Lung (tissue), 12 donors: Measurements from ENCODE around the gene ADPRM. TPM values are rescaled to one million over a fixed set of nuclear protein-coding genes. Genes with fewer than 3 reads are reported as not detected.

Experiments
- ATAC-seq: fragments of 200-7000 bp; cut with Tn5 transposase; one replicate; pipeline ENCODE4 v1.9.1; 2020; ENCODE audit warnings: moderate number of reproducible peaks; ENCODE audit not compliant: insufficient read depth, low FRiP score
- DNase-seq, 3 donors: peaks; one replicate each; pipeline ENCODE4 v3.0.0-alpha.2; 2013 to 2017
- H3K27ac ChIP-seq, 2 donors: one replicate each; pipeline ENCODE4 v1.5.1; 2013; ENCODE audit warnings: mild to moderate bottlenecking in 2 of 2, moderate library complexity in 2 of 2, control low read depth in 1 of 2, inconsistent platforms in 1 of 2, low read depth in 1 of 2, low read length in 1 of 2
- H3K27me3 ChIP-seq, 3 donors: one replicate each; pipeline ENCODE4 v1.5.1; 2013; ENCODE audit warnings: low read length in 2 of 3; ENCODE audit not compliant: control insufficient read depth in 3 of 3, insufficient read depth in 3 of 3
- H3K36me3 ChIP-seq, 4 donors: one replicate each; pipeline ENCODE4 v1.5.1; 2013; ENCODE audit warnings: low read length in 4 of 4, mild to moderate bottlenecking in 1 of 4, moderate library complexity in 1 of 4; ENCODE audit not compliant: control insufficient read depth in 4 of 4, insufficient read depth in 4 of 4
- H3K4me1 ChIP-seq, 5 donors: one replicate each; pipeline ENCODE4 v1.5.1; 2013; ENCODE audit warnings: low read length in 5 of 5, mild to moderate bottlenecking in 2 of 5, moderate library complexity in 1 of 5; ENCODE audit not compliant: control insufficient read depth in 5 of 5, insufficient read depth in 5 of 5
- H3K4me3 ChIP-seq: one replicate; pipeline ENCODE4 v1.5.1; 2013; ENCODE audit warnings: mild to moderate bottlenecking, control low read depth, moderate library complexity
- H3K9ac ChIP-seq, 2 donors: one replicate each; pipeline ENCODE4 v1.5.1; 2013; ENCODE audit warnings: low read length in 2 of 2, control low read depth in 1 of 2; ENCODE audit not compliant: insufficient read depth in 1 of 2
- H3K9me3 ChIP-seq, 4 donors: one replicate each; pipeline ENCODE4 v1.5.1; 2013; ENCODE audit warnings: low read length in 3 of 4, mild to moderate bottlenecking in 1 of 4, moderate library complexity in 1 of 4; ENCODE audit not compliant: control insufficient read depth in 4 of 4, insufficient read depth in 3 of 4
- CTCF ChIP-seq: IDR thresholded peaks from 2 replicates; pipeline ENCODE4 v1.5.1; 2012; ENCODE audit warnings: mild to moderate bottlenecking; ENCODE audit errors: control extremely low read depth, extremely low read depth
- WGBS, 2 donors: extraction: QIAGEN DNeasy Blood & Tissue Kit; methylation state at CpG; one replicate each; pipeline ENCODE4 v1.1.7; 2013; 5-methylcytosine and 5-hydroxymethylcytosine counted together
- polyA plus RNA-seq, 2 donors: library from polyadenylated mRNA; stranded (reverse); fragments of 200-250 nt; gene quantifications; one replicate each; pipeline ENCODE4 v1.2.1, GENCODE V29; 2013
- total RNA-seq, 2 donors: library from RNA; depleted of rRNA in 1 of 2; stranded (reverse); fragments of >200 nt in 1 of 2; gene quantifications; one replicate each; pipeline ENCODE4 v1.2.1, GENCODE V29; 2014 to 2021
- donor health status: control.
- donor health status: control.
- donor health status: Bipolar disorder and iron deficiency.
- donor health status: healthy.
- donor health status: DM: yes; HTN: yes; CAD: no.

Gene ADPRM
- total and polyA plus RNA-seq, 4 donors = 5.0 to 13.9 (median 8.0) TPM

- Histone ChIP-seq H3K4me3 (no peak overlapping the region), H3K27ac (no peak overlapping the region), H3K36me3 (peaks cover 17 to 41% (median 26%) of the 10 kb centered on the region in 4 donors), H3K4me1 (peaks cover 0 to 2% (median 0%) of the 10 kb centered on the region in 5 donors), H3K9ac (no peak overlapping the region), H3K9me3 (no peaks in the 10 kb centered on the region), H3K27me3 (no peaks in the 10 kb centered on the region)
- ATAC-seq (no peak), DNase-seq (no peak)
- no peak for TF ChIP-seq CTCF
- 91 to 92% methylated on average over 5 of the region's 5 CpGs for WGBS, 2 donors
These were observed 8.3 kb downstream of the ADPRM start for GRCh38 chr17:10705727-10706126.

GRCh38 chr17:10713318-10713717, 15.9 kb downstream of the ADPRM start:
- peaks cover 20 to 35% (median 25%) of the 10 kb centered on the region in 4 donors for H3K36me3 ChIP-seq
- ATAC-seq (no peak), DNase-seq (no peak)
- no peak overlapping the region for H3K27ac ChIP-seq
- WGBS, 2 donors = 92% methylated on average over 2 of the region's 2 CpGs
- no peak overlapping the region for H3K9ac ChIP-seq
- H3K4me3 ChIP-seq = no peak overlapping the region
- TF ChIP-seq CTCF = no peak
- H3K27me3 ChIP-seq = no peaks in the 10 kb centered on the region
- no peaks in the 10 kb centered on the region for H3K9me3 ChIP-seq
- peaks cover 0 to 2% (median 0%) of the 10 kb centered on the region in 5 donors for H3K4me1 ChIP-seq

- Histone ChIP-seq H3K27me3 (no peaks in the 10 kb centered on the region), H3K36me3 (peaks cover 10 to 19% (median 14%) of the 10 kb centered on the region in 4 donors), H3K4me3 (no peak overlapping the region), H3K27ac (no peak overlapping the region), H3K9ac (no peak overlapping the region), H3K9me3 (no peaks in the 10 kb centered on the region), H3K4me1 (peaks cover 0 to under 1% (median 0%) of the 10 kb centered on the region in 5 donors)
- TF ChIP-seq CTCF = no peak
- WGBS, 2 donors = 91 to 92% methylated on average over 10 of the region's 10 CpGs
- no peak for DNase-seq
- no peak for ATAC-seq
These were observed 18.8 kb downstream of the ADPRM start for GRCh38 chr17:10716218-10716617.

- Histone ChIP-seq H3K4me1 (no peaks in the 10 kb centered on the region), H3K9ac (no peak overlapping the region), H3K4me3 (no peak overlapping the region), H3K36me3 (peaks cover 2 to 11% (median 6%) of the 10 kb centered on the region in 4 donors), H3K9me3 (no peaks in the 10 kb centered on the region), H3K27me3 (no peaks in the 10 kb centered on the region), H3K27ac (no peak overlapping the region)
- no peak for TF ChIP-seq CTCF
- DNase-seq (no peak), ATAC-seq (no peak)
- WGBS, 2 donors = 33 to 38% methylated on average over 1 of the region's 1 CpG
These were observed 21.2 kb downstream of the ADPRM start for GRCh38 chr17:10718547-10718946.
